Neural crest cell (in vitro differentiated cells): ENCODE results near the gene SYNCRIP. TPM values are rescaled to one million over a fixed set of nuclear protein-coding genes. Genes with fewer than 3 reads are reported as not detected.

Experiments used
- DNase-seq: peaks from one replicate; pipeline ENCODE4 v3.0.0; 2021; ENCODE audit warnings: low read depth, mixed read lengths, low spot score
- H3K27ac Mint-ChIP-seq: one replicate; pipeline ENCODE4 v1.8.0; 2021; ENCODE audit warnings: mild to moderate bottlenecking, mixed read lengths; ENCODE audit not compliant: unreplicated experiment
- H3K27me3 Mint-ChIP-seq: 2 replicates; pipeline ENCODE4 v1.8.0; 2021; ENCODE audit warnings: low read depth, mild to moderate bottlenecking, mixed read lengths
- H3K36me3 Mint-ChIP-seq: 2 replicates; pipeline ENCODE4 v1.8.0; 2021; ENCODE audit warnings: low read depth, mild to moderate bottlenecking, mixed read lengths
- H3K4me1 Mint-ChIP-seq: 2 replicates; pipeline ENCODE4 v1.8.0; 2021; ENCODE audit warnings: mixed read lengths
- H3K4me3 Mint-ChIP-seq: one replicate; pipeline ENCODE4 v1.8.0; 2021; ENCODE audit warnings: mild to moderate bottlenecking, mixed read lengths
- H3K9me3 Mint-ChIP-seq: 2 replicates; pipeline ENCODE4 v1.8.0; 2021; ENCODE audit warnings: mixed read lengths
- total RNA-seq: library from RNA; stranded (reverse); gene quantifications from 2 replicates; pipeline ENCODE4 v1.2.1, GENCODE V29; 2021
- TF ChIP-seq, protein P1 (sequence below): fragments of 200-600 bp; sonication (generic); conservative IDR thresholded peaks from 2 replicates; pipeline ENCODE4 v1.5.0; 2021; ENCODE audit warnings: antibody characterized with exemption, mild to moderate bottlenecking

Gene SYNCRIP
- total RNA-seq, 1 donor from 2014 or later: 146 TPM

DNA sequence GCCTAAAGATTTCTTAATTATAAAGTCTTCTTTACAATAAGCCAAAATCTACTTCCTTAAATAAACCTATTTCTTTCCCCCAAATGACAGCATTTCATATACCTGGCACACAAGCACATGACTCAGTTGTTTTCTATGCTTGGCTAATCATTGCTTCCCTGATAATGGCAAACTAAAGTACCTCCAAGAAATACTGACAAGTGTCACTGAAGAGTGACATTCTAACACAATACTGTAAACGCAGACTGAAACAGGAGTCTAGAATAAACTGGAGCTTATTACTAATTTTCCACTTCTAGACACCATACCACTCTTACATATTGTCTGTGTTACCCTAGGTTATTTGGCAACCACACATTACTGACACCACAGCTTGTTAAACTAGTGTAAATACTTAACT lies 14.3 kb downstream of the SYNCRIP start:
- no peaks in the 10 kb centered on the region for H3K9me3 Mint-ChIP-seq
- no peak overlapping the region for H3K27ac Mint-ChIP-seq
- H3K27me3 Mint-ChIP-seq: no peaks in the 10 kb centered on the region
- peaks cover 14% of the 10 kb centered on the region for H3K4me1 Mint-ChIP-seq
- no peak overlapping the region for H3K4me3 Mint-ChIP-seq
- no peak for DNase-seq
- peaks cover 16% of the 10 kb centered on the region for H3K36me3 Mint-ChIP-seq
- TF ChIP-seq, protein P1, sequence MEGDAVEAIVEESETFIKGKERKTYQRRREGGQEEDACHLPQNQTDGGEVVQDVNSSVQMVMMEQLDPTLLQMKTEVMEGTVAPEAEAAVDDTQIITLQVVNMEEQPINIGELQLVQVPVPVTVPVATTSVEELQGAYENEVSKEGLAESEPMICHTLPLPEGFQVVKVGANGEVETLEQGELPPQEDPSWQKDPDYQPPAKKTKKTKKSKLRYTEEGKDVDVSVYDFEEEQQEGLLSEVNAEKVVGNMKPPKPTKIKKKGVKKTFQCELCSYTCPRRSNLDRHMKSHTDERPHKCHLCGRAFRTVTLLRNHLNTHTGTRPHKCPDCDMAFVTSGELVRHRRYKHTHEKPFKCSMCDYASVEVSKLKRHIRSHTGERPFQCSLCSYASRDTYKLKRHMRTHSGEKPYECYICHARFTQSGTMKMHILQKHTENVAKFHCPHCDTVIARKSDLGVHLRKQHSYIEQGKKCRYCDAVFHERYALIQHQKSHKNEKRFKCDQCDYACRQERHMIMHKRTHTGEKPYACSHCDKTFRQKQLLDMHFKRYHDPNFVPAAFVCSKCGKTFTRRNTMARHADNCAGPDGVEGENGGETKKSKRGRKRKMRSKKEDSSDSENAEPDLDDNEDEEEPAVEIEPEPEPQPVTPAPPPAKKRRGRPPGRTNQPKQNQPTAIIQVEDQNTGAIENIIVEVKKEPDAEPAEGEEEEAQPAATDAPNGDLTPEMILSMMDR: no peak

DNA sequence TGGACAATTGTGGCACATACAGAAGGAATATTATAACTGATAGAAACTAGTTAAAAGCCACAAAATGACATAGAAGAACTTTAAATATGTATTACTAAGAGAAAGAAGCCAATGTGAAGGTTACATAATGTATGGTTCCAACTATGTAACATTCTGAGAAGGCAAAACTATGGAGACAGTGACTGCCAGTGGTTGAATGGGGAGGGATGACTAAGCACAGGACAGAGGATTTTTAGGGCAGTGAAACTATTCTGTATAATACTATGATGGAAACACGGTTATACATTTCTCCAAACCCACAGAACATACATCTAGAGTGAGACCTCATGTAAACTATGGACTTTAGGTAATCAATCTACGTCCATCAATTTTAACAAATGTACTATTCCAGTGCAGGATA lies 22.4 kb downstream of the SYNCRIP start:
- H3K9me3 Mint-ChIP-seq: no peaks in the 10 kb centered on the region
- H3K4me1 Mint-ChIP-seq: peaks cover 6% of the 10 kb centered on the region
- no peak for DNase-seq
- no peak overlapping the region for H3K27ac Mint-ChIP-seq
- H3K36me3 Mint-ChIP-seq: peaks cover 33% of the 10 kb centered on the region
- H3K27me3 Mint-ChIP-seq: no peaks in the 10 kb centered on the region
- TF ChIP-seq, protein P1: no peak
- H3K4me3 Mint-ChIP-seq: no peak overlapping the region

DNA sequence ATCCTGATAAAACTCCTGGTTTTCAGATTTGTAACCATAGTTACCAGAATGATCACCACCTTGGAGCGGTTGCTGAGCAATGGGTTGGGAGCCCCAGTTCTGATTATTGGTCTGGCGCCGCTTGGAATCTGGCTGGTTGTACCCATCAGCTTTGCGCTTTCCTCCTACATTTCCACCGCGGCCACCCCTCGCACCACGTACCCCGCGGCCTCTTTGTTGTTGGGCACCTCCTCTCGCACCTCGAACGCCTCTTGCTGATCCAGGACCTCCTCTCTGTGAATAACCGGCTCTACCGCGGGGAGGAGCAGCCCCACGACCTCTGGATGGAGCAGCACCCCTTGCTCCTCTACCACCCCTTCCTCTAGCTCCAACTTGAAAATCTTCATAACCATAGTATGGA lies 27.9 kb downstream of the SYNCRIP start:
- no peak for DNase-seq
- Mint-ChIP-seq H3K27me3 (no peaks in the 10 kb centered on the region), H3K4me1 (no peaks in the 10 kb centered on the region), H3K4me3 (no peak overlapping the region), H3K27ac (no peak overlapping the region), H3K36me3 (peaks cover 32% of the 10 kb centered on the region), H3K9me3 (no peaks in the 10 kb centered on the region)
- TF ChIP-seq, protein P1: no peak

DNA sequence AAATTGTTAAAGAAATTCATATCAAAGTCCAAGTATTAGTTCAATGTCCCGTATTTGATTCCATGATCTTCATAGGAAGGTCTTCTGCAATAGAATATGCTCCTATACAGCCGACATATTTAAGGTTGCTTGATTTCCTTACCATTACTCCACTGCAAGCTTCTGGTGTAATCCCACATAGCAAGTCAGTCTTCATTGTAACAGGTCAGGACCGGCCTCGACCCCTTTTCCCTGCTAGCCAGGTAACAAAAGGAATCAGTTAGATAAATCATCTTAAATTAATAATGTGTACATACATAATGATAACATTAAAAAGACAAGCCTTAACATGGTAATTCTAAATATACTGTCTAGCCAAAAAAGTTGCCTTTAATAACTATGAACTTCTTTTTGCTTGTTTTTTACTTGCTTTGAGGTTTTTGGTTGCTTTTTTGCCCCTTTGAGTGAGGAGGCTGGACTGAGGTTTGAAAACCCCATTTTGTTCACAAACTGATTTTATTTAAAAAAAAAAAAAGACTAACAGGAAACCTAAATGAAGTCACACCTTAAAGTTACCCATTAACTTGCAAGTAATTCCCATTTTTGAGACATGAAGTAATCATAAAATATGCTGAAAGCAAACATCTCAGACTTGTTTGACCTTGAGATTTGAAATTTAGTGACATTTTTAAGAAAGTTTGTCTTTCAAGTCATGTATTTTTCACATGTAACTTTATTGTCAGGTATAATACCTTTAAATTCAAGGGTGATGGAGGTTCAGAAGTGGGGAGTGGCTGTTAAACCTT lies 29.8 kb downstream of the SYNCRIP start:
- H3K36me3 Mint-ChIP-seq: peaks cover 27% of the 10 kb centered on the region
- TF ChIP-seq, protein P1: no peak
- no peak overlapping the region for H3K4me3 Mint-ChIP-seq
- H3K27me3 Mint-ChIP-seq: no peaks in the 10 kb centered on the region
- H3K4me1 Mint-ChIP-seq: no peaks in the 10 kb centered on the region
- no peaks in the 10 kb centered on the region for H3K9me3 Mint-ChIP-seq
- no peak for DNase-seq
- no peak overlapping the region for H3K27ac Mint-ChIP-seq

DNA sequence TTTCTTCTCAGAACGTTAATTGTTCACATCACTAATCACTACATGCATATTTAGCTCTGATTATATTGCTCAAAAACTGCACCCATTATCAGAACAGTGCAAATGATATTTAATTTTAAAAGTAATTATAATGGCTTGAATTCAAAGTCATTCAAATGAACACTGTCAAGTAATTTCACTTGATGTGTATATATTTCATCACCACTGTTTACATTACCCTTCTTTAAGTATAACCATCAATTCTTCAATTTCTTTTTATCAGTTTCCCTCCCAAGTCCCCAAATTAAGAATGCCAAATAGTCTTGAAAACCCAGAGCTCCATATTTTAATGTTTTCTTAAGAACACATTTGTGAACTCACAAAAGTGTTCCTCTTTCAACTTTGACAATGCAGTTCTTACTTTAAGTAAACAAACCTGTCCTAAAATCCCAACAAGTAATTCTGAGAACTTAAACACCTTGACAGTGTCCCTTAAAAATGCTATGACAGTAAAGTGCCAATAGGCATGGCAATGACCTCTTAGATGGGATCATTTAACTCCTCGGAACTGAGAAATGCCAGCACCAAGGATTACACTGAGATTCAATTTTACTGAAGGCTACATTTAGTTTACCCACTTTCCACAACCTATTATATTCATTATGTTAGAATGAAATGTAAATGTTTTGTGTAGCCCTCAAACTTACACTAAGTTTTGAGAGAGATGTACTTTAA lies 32.3 kb downstream of the SYNCRIP start:
- TF ChIP-seq, protein P1: no peak
- Mint-ChIP-seq H3K27ac (no peak overlapping the region), H3K9me3 (no peaks in the 10 kb centered on the region), H3K4me3 (no peak overlapping the region), H3K36me3 (peaks cover 20% of the 10 kb centered on the region), H3K27me3 (no peaks in the 10 kb centered on the region), H3K4me1 (no peaks in the 10 kb centered on the region)
- DNase-seq: no peak
